Epithelial cell of esophagus (primary cell): Measurements from ENCODE around the gene CDKN1A.
A peak's percentile ranks its signal among the peaks of the same experiment; 100 is the strongest.

Experiments
- DNase-seq: peaks from one replicate; pipeline ENCODE4 v3.0.0; 2010; ENCODE audit warnings: low read depth
- H3K4me3 ChIP-seq: 2 replicates; pipeline ENCODE4 v1.5.1; 2011; ENCODE audit warnings: mild to moderate bottlenecking, low read length, control low read depth
- CTCF ChIP-seq: IDR thresholded peaks from 2 replicates; pipeline ENCODE4 v1.5.1; 2011; ENCODE audit warnings: low read depth, mild to moderate bottlenecking, low read length, control low read depth, inconsistent platforms; ENCODE audit not compliant: insufficient read depth; ENCODE audit errors: missing control alignments

Gene CDKN1A

GRCh38 chr6:36728289-36729160 lies 50.0 kb downstream of the CDKN1A start:
- no peak for TF ChIP-seq CTCF
- H3K4me3 ChIP-seq: no peak overlapping the region
- DNase-seq: no peak

GRCh38 chr6:36729161-36729524 lies 50.6 kb downstream of the CDKN1A start:
- no peak for TF ChIP-seq CTCF
- DNase-seq: no peak

GRCh38 chr6:36730424-36731380 lies 52.2 kb downstream of the CDKN1A start:
- peak; percentile 62 for DNase-seq
- no peak overlapping the region for H3K4me3 ChIP-seq
- no peak for TF ChIP-seq CTCF

More at GRCh38 chr6:36729161-36729524, 50.6 kb downstream of the CDKN1A start:
- H3K4me3 ChIP-seq: no peak overlapping the region

- H3K4me3 ChIP-seq: no peak overlapping the region
- TF ChIP-seq CTCF: no peak
- DNase-seq: no peak
These were observed 53.3 kb downstream of the CDKN1A start for GRCh38 chr6:36731622-36732310.

GRCh38 chr6:36733300-36733699 lies 54.8 kb downstream of the CDKN1A start:
- H3K4me3 ChIP-seq: no peak overlapping the region
- peak; percentile 60 for DNase-seq
- TF ChIP-seq CTCF: no peak

- no peak for TF ChIP-seq CTCF
- H3K4me3 ChIP-seq: no peak overlapping the region
These were observed 56.1 kb downstream of the CDKN1A start for GRCh38 chr6:36734486-36735060.

More at GRCh38 chr6:36734486-36735060, 56.1 kb downstream of the CDKN1A start:
- no peak for DNase-seq
